Activated CD8-positive, alpha-beta memory T cell treated with anti-CD3 and anti-CD28 coated beads, Interleukin-2, amount 10 ng/mL, durations not matched to agents 7 days and 5 days (primary cell): ENCODE data around the gene SDSL. TPM values are rescaled to one million over a fixed set of nuclear protein-coding genes. Genes with fewer than 3 reads are reported as not detected.

Source experiments
- ATAC-seq: fragments of 150-1000 bp; cut with Tn5 transposase; one replicate; pipeline ENCODE4 v1.10.0; 2021; ENCODE audit warnings: moderate library complexity
- CTCF ChIA-PET: fragments of 350-600 bp; sonication (Branson Sonifier 250); formaldehyde crosslinking; loops from one replicate; lab custom pipeline; 2021; ENCODE audit warnings: antibody characterized with exemption; lab: Charles Lee
- DNase-seq: peaks from one replicate; pipeline ENCODE4 v3.0.0-alpha.2; 2020
- H3K27ac Mint-ChIP-seq: one replicate; pipeline ENCODE4 v1.8.0; 2021; ENCODE audit warnings: mild to moderate bottlenecking, mixed read lengths
- H3K27me3 Mint-ChIP-seq: one replicate; pipeline ENCODE4 v1.8.0; 2021; ENCODE audit warnings: mixed read lengths
- H3K36me3 Mint-ChIP-seq: one replicate; pipeline ENCODE4 v1.8.0; 2021; ENCODE audit warnings: mild to moderate bottlenecking, mixed read lengths
- H3K4me1 Mint-ChIP-seq: one replicate; pipeline ENCODE4 v1.8.0; 2021; ENCODE audit warnings: mixed read lengths
- H3K4me3 Mint-ChIP-seq: one replicate; pipeline ENCODE4 v1.8.0; 2021; ENCODE audit warnings: mild to moderate bottlenecking, moderate library complexity, mixed read lengths
- H3K9me3 Mint-ChIP-seq: one replicate; pipeline ENCODE4 v1.8.0; 2022; ENCODE audit warnings: low read depth, mixed read lengths
- total RNA-seq, 2 experiments: library from RNA; stranded (reverse); gene quantifications; one replicate each; pipeline ENCODE4 v1.2.3, GENCODE V29; 2021

SDSL gene
- total RNA-seq, 2 experiments from 2014 or later, result 0.32 to 0.45 TPM

- ATAC-seq (no peak), DNase-seq (no peak)
- no peaks in the 10 kb centered on the region for H3K27me3 Mint-ChIP-seq
- H3K4me1 Mint-ChIP-seq, result no peaks in the 10 kb centered on the region
- H3K9me3 Mint-ChIP-seq, result no peaks in the 10 kb centered on the region
- no peak overlapping the region for H3K4me3 Mint-ChIP-seq
- H3K36me3 Mint-ChIP-seq, result no peaks in the 10 kb centered on the region
- no peak overlapping the region for H3K27ac Mint-ChIP-seq
- CTCF ChIA-PET, result no interaction called here
Observed at GRCh38 chr12:113390064-113391043, 31.8 kb upstream of the SDSL start.

DNA sequence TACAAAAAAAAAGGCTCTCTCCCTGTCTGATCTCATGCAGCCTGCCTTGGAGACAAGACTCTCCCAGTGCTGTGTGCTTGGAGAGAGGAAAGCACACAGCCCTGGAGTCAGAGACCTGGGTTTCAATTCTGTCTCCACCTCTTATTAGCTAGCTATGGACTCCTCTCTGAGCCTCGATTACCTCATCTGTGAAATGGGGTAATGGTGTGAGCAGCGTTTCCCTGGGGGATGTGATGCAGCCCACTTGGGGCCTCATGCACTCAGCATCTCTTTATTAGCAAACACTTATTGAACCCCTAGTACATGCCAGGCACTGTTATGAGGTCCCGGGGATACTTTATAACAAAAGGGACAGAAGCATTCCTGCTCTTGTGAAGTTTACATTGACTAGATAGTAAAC is 31.0 kb upstream of the SDSL start:
- no peaks in the 10 kb centered on the region for H3K36me3 Mint-ChIP-seq
- H3K4me1 Mint-ChIP-seq, result no peaks in the 10 kb centered on the region
- no peaks in the 10 kb centered on the region for H3K27me3 Mint-ChIP-seq
- no peak for DNase-seq
- no peak for ATAC-seq
- CTCF ChIA-PET, result no interaction called here
- no peaks in the 10 kb centered on the region for H3K9me3 Mint-ChIP-seq
- no peak overlapping the region for H3K27ac Mint-ChIP-seq
- no peak overlapping the region for H3K4me3 Mint-ChIP-seq

- ATAC-seq (no peak), DNase-seq (no peak)
- Mint-ChIP-seq H3K27ac (no peak overlapping the region), H3K36me3 (no peaks in the 10 kb centered on the region), H3K9me3 (no peaks in the 10 kb centered on the region), H3K27me3 (no peaks in the 10 kb centered on the region), H3K4me3 (no peak overlapping the region), H3K4me1 (no peaks in the 10 kb centered on the region)
- CTCF ChIA-PET, result no interaction called here
Observed at GRCh38 chr12:113391650-113392337, 30.4 kb upstream of the SDSL start.

GRCh38 chr12:113392520-113392919 is 29.7 kb upstream of the SDSL start:
- H3K27ac Mint-ChIP-seq, result no peak overlapping the region
- H3K36me3 Mint-ChIP-seq, result no peaks in the 10 kb centered on the region
- no peak overlapping the region for H3K4me3 Mint-ChIP-seq
- no peaks in the 10 kb centered on the region for H3K27me3 Mint-ChIP-seq
- no peaks in the 10 kb centered on the region for H3K4me1 Mint-ChIP-seq
- H3K9me3 Mint-ChIP-seq, result no peaks in the 10 kb centered on the region
- DNase-seq (no peak), ATAC-seq (no peak)
- CTCF ChIA-PET, result no interaction called here

- Mint-ChIP-seq H3K4me1 (no peaks in the 10 kb centered on the region), H3K4me3 (no peak overlapping the region), H3K27me3 (no peaks in the 10 kb centered on the region), H3K9me3 (no peaks in the 10 kb centered on the region), H3K36me3 (no peaks in the 10 kb centered on the region), H3K27ac (no peak overlapping the region)
- ATAC-seq (no peak), DNase-seq (no peak)
- CTCF ChIA-PET, result no interaction called here
Observed at GRCh38 chr12:113392988-113393579, 29.1 kb upstream of the SDSL start.

DNA sequence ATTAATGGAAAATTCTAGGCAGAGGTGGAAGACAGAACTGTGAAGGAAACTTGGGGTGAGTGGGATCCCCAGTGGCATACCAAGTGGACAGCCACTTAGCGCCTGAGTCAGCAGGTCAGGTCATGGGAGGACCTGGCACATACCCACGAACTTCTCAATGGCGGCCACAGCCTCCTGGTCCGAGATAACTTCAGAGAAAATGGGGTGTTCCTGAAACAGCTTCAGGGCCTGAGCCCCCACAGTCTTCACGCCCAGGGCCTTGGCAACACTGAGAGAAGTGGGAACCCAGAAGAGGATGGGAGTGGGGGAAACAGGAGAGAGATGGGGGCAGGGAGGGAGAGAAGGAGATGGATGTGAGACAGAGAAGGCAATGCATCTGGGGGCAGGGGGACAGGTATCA is 28.4 kb upstream of the SDSL start:
- ATAC-seq (no peak), DNase-seq (no peak)
- no peaks in the 10 kb centered on the region for H3K9me3 Mint-ChIP-seq
- H3K36me3 Mint-ChIP-seq, result no peaks in the 10 kb centered on the region
- no peaks in the 10 kb centered on the region for H3K27me3 Mint-ChIP-seq
- H3K27ac Mint-ChIP-seq, result no peak overlapping the region
- CTCF ChIA-PET, result no interaction called here
- H3K4me1 Mint-ChIP-seq, result no peaks in the 10 kb centered on the region
- H3K4me3 Mint-ChIP-seq, result no peak overlapping the region

DNA sequence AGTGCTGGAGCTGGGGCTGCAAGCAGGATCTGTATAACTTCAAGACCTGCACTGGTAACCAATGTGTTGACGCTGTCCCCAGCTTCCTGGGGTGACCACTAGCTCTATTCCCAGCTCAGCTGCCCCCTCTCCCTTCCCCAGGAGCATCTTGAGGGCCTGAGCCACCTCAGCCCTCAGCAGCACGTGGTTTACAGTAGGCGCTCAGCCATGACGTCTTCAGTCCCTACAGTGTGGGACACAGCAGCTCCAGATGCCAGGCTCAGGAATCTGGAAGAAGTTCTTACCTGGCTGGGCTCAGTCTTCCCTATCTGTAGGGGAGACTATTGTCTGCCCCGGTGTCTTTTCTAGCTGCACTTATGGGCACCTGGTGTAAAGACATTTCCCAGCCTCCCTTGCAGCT is 27.1 kb upstream of the SDSL start:
- no peak overlapping the region for H3K27ac Mint-ChIP-seq
- no peak overlapping the region for H3K4me3 Mint-ChIP-seq
- H3K4me1 Mint-ChIP-seq, result no peaks in the 10 kb centered on the region
- H3K9me3 Mint-ChIP-seq, result no peaks in the 10 kb centered on the region
- no peaks in the 10 kb centered on the region for H3K36me3 Mint-ChIP-seq
- no peak for DNase-seq
- ATAC-seq, result no peak
- H3K27me3 Mint-ChIP-seq, result no peaks in the 10 kb centered on the region
- CTCF ChIA-PET, result no interaction called here

DNA sequence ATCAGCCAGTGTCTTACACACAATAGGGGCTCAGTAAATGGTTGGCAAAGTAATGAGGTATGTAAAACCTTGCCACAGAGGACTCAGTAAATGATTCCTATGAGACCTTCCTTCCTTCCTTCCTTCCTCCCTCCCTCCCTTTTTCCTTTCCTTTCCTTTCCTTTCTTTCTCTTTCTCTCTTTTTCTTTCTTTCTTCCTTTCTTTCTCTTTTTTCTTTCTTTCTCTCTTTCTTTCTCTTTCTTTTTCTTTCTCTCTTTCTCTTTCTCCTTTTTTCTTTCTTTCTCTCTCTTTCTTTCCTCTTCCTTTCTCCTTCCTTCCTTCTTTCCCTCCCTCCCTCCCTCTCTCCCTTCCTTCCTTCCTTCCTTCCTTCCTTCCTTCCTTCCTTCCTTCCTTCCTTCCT is 26.0 kb upstream of the SDSL start:
- DNase-seq (no peak), ATAC-seq (no peak)
- Mint-ChIP-seq H3K9me3 (no peaks in the 10 kb centered on the region), H3K4me1 (no peaks in the 10 kb centered on the region), H3K27me3 (no peaks in the 10 kb centered on the region), H3K4me3 (no peak overlapping the region), H3K27ac (no peak overlapping the region), H3K36me3 (no peaks in the 10 kb centered on the region)
- CTCF ChIA-PET, result no interaction called here

- Mint-ChIP-seq H3K9me3 (no peaks in the 10 kb centered on the region), H3K27me3 (no peaks in the 10 kb centered on the region), H3K4me1 (no peaks in the 10 kb centered on the region), H3K4me3 (no peak overlapping the region), H3K36me3 (no peaks in the 10 kb centered on the region), H3K27ac (no peak overlapping the region)
- no peak for DNase-seq
- CTCF ChIA-PET, result no interaction called here
- no peak for ATAC-seq
Observed at GRCh38 chr12:113396828-113397496, 25.2 kb upstream of the SDSL start.

DNA sequence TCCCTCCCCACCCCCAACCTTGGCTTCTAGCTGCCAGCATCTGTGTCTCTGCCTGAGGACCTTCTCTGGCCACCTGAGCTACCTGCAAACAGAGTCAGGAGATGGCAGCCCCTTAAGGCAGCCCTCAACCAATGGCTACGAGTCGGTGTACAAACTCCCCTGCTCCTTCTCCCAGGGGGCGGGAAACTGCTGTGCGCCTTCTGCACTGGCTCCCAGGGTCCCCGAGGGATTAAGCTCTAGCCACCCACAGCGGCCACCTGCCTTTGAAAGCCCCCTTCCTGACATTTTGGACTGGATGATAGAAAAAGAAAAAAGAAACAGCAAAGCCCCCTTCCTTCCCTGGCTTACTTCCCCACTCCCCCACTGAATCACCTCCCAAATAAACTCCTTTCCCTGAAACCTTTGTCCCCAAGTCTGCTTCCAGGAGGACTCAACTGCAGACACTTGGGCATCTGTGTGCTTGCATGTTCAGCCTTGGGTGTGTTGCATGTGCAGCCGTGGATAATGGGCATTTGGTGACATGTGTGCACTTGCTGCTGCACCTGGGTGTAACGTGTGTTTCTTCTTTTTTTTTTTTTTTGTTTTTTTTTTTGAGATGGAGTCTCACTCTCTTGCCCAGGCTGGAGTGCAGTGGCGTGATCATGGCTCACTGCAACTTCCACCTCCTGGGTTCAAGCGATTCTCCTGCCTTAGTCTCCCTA is 24.5 kb upstream of the SDSL start:
- DNase-seq, result no peak
- Mint-ChIP-seq H3K9me3 (no peaks in the 10 kb centered on the region), H3K4me1 (no peaks in the 10 kb centered on the region), H3K36me3 (no peaks in the 10 kb centered on the region), H3K4me3 (no peak overlapping the region), H3K27ac (no peak overlapping the region), H3K27me3 (no peaks in the 10 kb centered on the region)
- no peak for ATAC-seq
- CTCF ChIA-PET, result no interaction called here

GRCh38 chr12:113398346-113399290 is 23.6 kb upstream of the SDSL start:
- Mint-ChIP-seq H3K27ac (no peak overlapping the region), H3K4me1 (no peaks in the 10 kb centered on the region), H3K4me3 (no peak overlapping the region), H3K9me3 (no peaks in the 10 kb centered on the region), H3K36me3 (no peaks in the 10 kb centered on the region), H3K27me3 (no peaks in the 10 kb centered on the region)
- DNase-seq, result no peak
- CTCF ChIA-PET, result no interaction called here
- no peak for ATAC-seq

DNA sequence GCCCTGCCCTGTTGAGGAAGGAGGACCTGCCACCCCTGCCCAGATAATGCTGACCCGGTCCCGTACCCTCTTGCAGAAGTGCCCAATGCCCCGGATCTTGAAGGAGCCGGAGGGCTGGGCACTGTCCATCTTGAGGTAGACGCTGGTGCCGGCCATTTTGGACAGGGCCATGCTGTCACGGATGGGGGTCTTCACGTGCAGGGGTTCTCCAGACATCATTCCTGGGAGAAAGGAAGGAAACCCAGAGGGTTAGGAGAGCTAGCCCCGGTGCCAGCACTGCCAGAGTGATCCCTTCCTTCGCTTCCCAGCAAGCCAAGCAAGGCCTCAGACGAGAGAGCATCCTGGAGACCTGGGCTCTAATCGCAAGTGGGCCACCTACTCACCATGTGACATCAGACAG is 22.7 kb upstream of the SDSL start:
- H3K9me3 Mint-ChIP-seq, result no peaks in the 10 kb centered on the region
- no peak overlapping the region for H3K4me3 Mint-ChIP-seq
- ATAC-seq, result no peak
- H3K27ac Mint-ChIP-seq, result no peak overlapping the region
- CTCF ChIA-PET, result no interaction called here
- no peak for DNase-seq
- no peaks in the 10 kb centered on the region for H3K4me1 Mint-ChIP-seq
- peaks cover 7% of the 10 kb centered on the region for H3K27me3 Mint-ChIP-seq
- no peaks in the 10 kb centered on the region for H3K36me3 Mint-ChIP-seq
